Lung (tissue), 12 donors: ENCODE measurements around the gene SPAG5. TPM values are rescaled to one million over a fixed set of nuclear protein-coding genes. Genes with fewer than 3 reads are reported as not detected.

Experiments
- ATAC-seq: fragments of 200-7000 bp; cut with Tn5 transposase; one replicate; pipeline ENCODE4 v1.9.1; 2020; ENCODE audit warnings: moderate number of reproducible peaks; ENCODE audit not compliant: insufficient read depth, low FRiP score
- DNase-seq, 3 donors: peaks; one replicate each; pipeline ENCODE4 v3.0.0-alpha.2; 2013 to 2017
- H3K27ac ChIP-seq, 2 donors: one replicate each; pipeline ENCODE4 v1.5.1; 2013; ENCODE audit warnings: mild to moderate bottlenecking in 2 of 2, moderate library complexity in 2 of 2, control low read depth in 1 of 2, inconsistent platforms in 1 of 2, low read depth in 1 of 2, low read length in 1 of 2
- H3K27me3 ChIP-seq, 3 donors: one replicate each; pipeline ENCODE4 v1.5.1; 2013; ENCODE audit warnings: low read length in 2 of 3; ENCODE audit not compliant: control insufficient read depth in 3 of 3, insufficient read depth in 3 of 3
- H3K36me3 ChIP-seq, 4 donors: one replicate each; pipeline ENCODE4 v1.5.1; 2013; ENCODE audit warnings: low read length in 4 of 4, mild to moderate bottlenecking in 1 of 4, moderate library complexity in 1 of 4; ENCODE audit not compliant: control insufficient read depth in 4 of 4, insufficient read depth in 4 of 4
- H3K4me1 ChIP-seq, 5 donors: one replicate each; pipeline ENCODE4 v1.5.1; 2013; ENCODE audit warnings: low read length in 5 of 5, mild to moderate bottlenecking in 2 of 5, moderate library complexity in 1 of 5; ENCODE audit not compliant: control insufficient read depth in 5 of 5, insufficient read depth in 5 of 5
- H3K4me3 ChIP-seq: one replicate; pipeline ENCODE4 v1.5.1; 2013; ENCODE audit warnings: mild to moderate bottlenecking, control low read depth, moderate library complexity
- H3K9ac ChIP-seq, 2 donors: one replicate each; pipeline ENCODE4 v1.5.1; 2013; ENCODE audit warnings: low read length in 2 of 2, control low read depth in 1 of 2; ENCODE audit not compliant: insufficient read depth in 1 of 2
- H3K9me3 ChIP-seq, 4 donors: one replicate each; pipeline ENCODE4 v1.5.1; 2013; ENCODE audit warnings: low read length in 3 of 4, mild to moderate bottlenecking in 1 of 4, moderate library complexity in 1 of 4; ENCODE audit not compliant: control insufficient read depth in 4 of 4, insufficient read depth in 3 of 4
- WGBS, 2 donors: extraction: QIAGEN DNeasy Blood & Tissue Kit; methylation state at CpG; one replicate each; pipeline ENCODE4 v1.1.7; 2013; 5-methylcytosine and 5-hydroxymethylcytosine counted together
- polyA plus RNA-seq, 2 donors: library from polyadenylated mRNA; stranded (reverse); fragments of 200-250 nt; gene quantifications; one replicate each; pipeline ENCODE4 v1.2.1, GENCODE V29; 2013
- total RNA-seq, 2 donors: library from RNA; depleted of rRNA in 1 of 2; stranded (reverse); fragments of >200 nt in 1 of 2; gene quantifications; one replicate each; pipeline ENCODE4 v1.2.1, GENCODE V29; 2014 to 2021
- TF ChIP-seq, protein P1 (sequence below): IDR thresholded peaks from 2 replicates; pipeline ENCODE4 v1.5.1; 2012; ENCODE audit warnings: mild to moderate bottlenecking; ENCODE audit errors: control extremely low read depth, extremely low read depth
- donor health status: control.
- donor health status: control.
- donor health status: Bipolar disorder and iron deficiency.
- donor health status: healthy.
- donor health status: DM: yes; HTN: yes; CAD: no.

SPAG5 gene
- total and polyA plus RNA-seq, 4 donors, result 6.3 to 15.0 (median 10.2) TPM

DNA sequence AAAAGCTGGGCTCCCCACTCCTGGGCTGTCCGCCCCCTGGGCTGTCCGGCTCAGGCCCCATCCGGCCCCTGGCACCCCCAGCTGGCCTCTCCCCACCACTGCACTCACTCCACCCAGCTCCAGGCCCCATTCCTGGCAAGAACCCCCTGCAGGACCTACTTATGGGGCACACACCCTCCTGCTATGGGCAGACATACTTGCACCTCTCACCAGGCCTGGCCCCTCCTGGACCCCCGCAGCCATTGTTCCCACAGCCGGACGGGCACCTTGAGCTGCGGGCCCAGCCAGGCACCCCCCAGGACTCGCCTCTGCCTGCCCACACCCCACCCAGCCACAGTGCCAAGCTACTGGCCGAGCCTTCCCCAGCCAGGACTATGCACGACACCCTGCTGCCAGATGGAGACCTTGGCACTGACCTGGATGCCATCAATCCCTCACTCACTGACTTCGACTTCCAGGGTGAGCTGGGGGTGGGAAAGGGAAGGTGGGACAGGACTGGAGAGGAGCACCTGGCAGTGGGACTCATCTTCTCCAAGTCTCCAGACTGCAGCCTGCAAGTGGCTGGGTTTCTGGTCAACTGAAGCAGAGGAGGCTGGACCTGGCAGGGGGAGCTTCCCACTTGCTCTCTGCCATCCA lies 64.0 kb downstream of the SPAG5 start:
- 90 to 94% methylated on average over 11 of the region's 11 CpGs for WGBS, 2 donors
- DNase-seq, result no peak
- ATAC-seq, result no peak
- Histone ChIP-seq H3K9me3 (no peaks in the 10 kb centered on the region), H3K36me3 (no peaks in the 10 kb centered on the region), H3K27me3 (no peaks in the 10 kb centered on the region), H3K27ac (no peak overlapping the region), H3K9ac (no peak overlapping the region), H3K4me1 (peaks cover 0 to 6% (median 0%) of the 10 kb centered on the region in 5 donors), H3K4me3 (no peak overlapping the region)
- TF ChIP-seq, protein P1, sequence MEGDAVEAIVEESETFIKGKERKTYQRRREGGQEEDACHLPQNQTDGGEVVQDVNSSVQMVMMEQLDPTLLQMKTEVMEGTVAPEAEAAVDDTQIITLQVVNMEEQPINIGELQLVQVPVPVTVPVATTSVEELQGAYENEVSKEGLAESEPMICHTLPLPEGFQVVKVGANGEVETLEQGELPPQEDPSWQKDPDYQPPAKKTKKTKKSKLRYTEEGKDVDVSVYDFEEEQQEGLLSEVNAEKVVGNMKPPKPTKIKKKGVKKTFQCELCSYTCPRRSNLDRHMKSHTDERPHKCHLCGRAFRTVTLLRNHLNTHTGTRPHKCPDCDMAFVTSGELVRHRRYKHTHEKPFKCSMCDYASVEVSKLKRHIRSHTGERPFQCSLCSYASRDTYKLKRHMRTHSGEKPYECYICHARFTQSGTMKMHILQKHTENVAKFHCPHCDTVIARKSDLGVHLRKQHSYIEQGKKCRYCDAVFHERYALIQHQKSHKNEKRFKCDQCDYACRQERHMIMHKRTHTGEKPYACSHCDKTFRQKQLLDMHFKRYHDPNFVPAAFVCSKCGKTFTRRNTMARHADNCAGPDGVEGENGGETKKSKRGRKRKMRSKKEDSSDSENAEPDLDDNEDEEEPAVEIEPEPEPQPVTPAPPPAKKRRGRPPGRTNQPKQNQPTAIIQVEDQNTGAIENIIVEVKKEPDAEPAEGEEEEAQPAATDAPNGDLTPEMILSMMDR, result no peak

DNA sequence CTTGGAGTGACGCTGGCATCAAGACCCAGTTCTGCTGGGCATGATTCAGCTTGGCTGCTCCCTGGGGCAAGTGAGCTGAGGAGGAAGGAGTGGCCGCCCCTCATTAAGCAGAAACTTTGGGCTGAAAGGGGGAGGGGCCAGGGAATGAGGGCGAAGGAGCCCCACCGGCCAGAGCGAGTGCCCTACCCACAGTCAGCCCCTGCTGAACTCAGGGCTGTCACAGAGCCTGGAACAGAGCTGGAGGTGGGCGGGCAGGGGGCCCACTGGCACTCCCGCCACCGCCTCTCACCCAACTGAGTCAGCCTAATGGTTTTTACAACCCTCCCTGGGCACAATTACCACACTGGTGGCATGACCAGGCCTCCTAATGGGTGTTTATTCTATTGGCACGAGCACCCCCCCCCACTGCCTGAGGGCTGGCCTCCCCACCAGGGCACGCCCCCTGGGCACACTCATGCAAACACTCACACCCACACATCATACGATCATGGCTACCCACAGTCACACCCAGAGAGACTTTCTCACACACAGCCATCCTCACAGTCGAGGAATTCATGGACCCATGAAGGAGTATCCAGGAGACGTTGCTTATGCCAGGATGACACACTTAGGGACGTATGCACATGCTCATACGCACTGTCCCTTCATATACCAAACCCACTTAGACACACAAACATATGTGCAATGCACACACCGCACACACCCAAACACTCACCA lies 65.6 kb downstream of the SPAG5 start:
- DNase-seq (no peak), ATAC-seq (no peak)
- Histone ChIP-seq H3K27ac (no peak overlapping the region), H3K9ac (no peak overlapping the region), H3K4me3 (no peak overlapping the region), H3K9me3 (no peaks in the 10 kb centered on the region), H3K4me1 (peaks cover 0 to 6% (median 0%) of the 10 kb centered on the region in 5 donors), H3K36me3 (no peaks in the 10 kb centered on the region), H3K27me3 (no peaks in the 10 kb centered on the region)
- WGBS, 2 donors, result 72 to 81% methylated on average over 16 of the region's 16 CpGs
- TF ChIP-seq, protein P1, result no peak

DNA sequence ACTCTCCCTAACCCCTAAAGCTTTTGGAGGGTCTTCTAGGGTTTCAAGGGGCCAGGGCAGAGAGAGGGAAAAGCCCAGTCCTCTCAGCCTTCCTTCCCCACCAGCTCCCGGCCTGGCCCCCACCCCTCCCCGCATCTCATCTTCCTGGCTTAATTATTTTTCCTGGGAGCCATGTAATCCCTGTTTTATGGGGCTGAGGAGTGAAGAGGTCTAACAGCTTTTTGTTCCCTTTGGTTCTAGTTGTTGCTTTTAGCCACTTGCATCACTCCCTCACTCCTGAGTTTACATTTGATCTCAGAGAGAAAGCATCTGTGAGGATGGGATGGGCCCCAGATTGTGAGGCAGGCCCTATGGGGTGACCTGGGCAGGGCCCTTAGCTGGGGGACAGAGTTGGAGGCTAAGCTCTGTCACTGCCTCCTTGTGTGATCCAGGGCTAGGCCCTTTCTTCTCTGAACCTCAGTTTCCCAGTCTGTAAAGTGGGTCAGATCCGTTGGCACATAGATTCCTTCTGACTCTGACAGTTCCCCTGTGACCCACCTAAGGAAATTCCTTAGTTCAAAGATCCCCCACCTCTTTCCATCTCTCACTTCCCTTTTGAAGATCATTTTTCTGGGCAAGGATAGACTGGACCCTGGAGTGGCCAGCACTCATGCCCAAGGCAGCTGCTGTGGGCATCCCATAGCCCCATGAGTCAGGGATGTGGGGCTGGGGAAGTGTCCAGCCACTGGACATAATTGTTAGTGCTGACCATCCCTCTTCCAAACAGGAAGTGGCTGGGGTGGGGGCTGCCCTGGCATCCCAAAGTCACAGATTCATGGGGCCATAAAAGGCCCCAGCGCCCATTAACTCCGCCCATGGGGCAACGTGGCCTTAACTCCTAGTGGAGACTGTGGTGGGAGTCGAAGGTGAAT lies 66.5 kb downstream of the SPAG5 start:
- Histone ChIP-seq H3K9me3 (no peaks in the 10 kb centered on the region), H3K36me3 (no peaks in the 10 kb centered on the region), H3K4me3 (no peak overlapping the region), H3K27ac (no peak overlapping the region), H3K4me1 (peaks cover 0 to 6% (median 0%) of the 10 kb centered on the region in 5 donors), H3K9ac (no peak overlapping the region), H3K27me3 (no peaks in the 10 kb centered on the region)
- ATAC-seq (no peak), DNase-seq (no peak)
- TF ChIP-seq, protein P1, result no peak
- WGBS, 2 donors, result 78 to 85% methylated on average over 7 of the region's 7 CpGs
